ENCODE measurements around the gene PROM1. TPM values are rescaled to one million over a fixed set of nuclear protein-coding genes. Genes with fewer than 3 reads are reported as not detected.

PROM1 gene, protein sequence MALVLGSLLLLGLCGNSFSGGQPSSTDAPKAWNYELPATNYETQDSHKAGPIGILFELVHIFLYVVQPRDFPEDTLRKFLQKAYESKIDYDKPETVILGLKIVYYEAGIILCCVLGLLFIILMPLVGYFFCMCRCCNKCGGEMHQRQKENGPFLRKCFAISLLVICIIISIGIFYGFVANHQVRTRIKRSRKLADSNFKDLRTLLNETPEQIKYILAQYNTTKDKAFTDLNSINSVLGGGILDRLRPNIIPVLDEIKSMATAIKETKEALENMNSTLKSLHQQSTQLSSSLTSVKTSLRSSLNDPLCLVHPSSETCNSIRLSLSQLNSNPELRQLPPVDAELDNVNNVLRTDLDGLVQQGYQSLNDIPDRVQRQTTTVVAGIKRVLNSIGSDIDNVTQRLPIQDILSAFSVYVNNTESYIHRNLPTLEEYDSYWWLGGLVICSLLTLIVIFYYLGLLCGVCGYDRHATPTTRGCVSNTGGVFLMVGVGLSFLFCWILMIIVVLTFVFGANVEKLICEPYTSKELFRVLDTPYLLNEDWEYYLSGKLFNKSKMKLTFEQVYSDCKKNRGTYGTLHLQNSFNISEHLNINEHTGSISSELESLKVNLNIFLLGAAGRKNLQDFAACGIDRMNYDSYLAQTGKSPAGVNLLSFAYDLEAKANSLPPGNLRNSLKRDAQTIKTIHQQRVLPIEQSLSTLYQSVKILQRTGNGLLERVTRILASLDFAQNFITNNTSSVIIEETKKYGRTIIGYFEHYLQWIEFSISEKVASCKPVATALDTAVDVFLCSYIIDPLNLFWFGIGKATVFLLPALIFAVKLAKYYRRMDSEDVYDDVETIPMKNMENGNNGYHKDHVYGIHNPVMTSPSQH
- total RNA-seq, result 40.8 TPM

DNA sequence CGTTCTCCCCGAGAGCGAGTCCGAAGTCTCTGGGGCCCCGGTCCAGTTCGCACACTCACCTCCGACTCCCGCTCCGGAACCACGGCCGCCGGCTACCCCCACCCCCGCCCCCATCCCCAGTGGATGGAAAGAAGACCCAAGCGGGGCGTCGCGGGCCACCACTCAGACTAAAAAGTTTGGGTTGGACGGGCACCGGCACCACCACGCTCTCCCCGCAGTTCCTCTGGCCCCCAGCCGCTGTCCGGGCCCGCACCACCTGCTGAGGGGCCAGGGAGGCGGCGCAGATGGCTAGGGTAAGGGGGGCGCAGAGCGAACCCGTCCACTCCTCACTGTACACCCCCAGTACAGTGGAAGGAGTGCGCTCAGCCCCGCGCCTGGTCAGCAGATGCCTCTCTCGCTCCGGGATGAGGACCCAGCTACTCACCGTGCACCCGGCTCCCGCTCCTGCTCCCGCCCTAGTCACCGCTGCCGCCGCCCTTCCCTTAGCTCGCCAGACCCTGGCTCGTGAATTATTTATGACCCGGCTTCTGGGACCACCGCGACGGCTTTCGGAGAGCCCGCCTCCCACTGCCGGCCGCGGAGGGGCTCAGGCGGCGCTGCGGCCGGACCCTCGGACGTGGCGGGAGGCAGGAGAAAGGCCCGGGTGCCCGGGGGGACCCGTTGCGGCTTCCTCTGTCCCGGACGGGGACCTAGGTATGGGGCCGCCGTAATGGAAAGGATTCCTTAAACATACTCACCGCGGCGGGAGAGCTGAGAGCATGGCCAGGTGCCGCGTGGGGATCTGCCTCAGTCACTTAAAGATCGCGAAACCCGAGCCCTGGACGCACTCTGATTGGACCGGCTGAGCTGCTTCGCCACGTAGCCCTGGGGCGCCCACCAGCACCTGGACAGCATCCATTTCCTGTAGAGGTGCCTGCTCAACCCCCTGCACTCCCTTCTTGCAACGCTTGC lies at the start of gene PROM1:
PROM1 (minus strand) TSS at position 783 of the 951 bp plus-strand sequence. CDS start 8,117 bp downstream, outside the sequence.
- DNase-seq (ENCODE audit: low spot score), result peak; percentile 23

GRCh38 chr4:16133406-16133805 lies 49.6 kb upstream of the PROM1 start:
- DNase-seq (ENCODE audit: low spot score), result no peak

- DNase-seq (ENCODE audit: low spot score), result no peak
Measured at GRCh38 chr4:16131293-16131692, 47.5 kb upstream of the PROM1 start.

GRCh38 chr4:16129336-16129735 lies 45.5 kb upstream of the PROM1 start:
- DNase-seq (ENCODE audit: low spot score), result no peak

- DNase-seq (ENCODE audit: low spot score), result no peak
Measured at GRCh38 chr4:16126714-16127113, 42.9 kb upstream of the PROM1 start.

DNA sequence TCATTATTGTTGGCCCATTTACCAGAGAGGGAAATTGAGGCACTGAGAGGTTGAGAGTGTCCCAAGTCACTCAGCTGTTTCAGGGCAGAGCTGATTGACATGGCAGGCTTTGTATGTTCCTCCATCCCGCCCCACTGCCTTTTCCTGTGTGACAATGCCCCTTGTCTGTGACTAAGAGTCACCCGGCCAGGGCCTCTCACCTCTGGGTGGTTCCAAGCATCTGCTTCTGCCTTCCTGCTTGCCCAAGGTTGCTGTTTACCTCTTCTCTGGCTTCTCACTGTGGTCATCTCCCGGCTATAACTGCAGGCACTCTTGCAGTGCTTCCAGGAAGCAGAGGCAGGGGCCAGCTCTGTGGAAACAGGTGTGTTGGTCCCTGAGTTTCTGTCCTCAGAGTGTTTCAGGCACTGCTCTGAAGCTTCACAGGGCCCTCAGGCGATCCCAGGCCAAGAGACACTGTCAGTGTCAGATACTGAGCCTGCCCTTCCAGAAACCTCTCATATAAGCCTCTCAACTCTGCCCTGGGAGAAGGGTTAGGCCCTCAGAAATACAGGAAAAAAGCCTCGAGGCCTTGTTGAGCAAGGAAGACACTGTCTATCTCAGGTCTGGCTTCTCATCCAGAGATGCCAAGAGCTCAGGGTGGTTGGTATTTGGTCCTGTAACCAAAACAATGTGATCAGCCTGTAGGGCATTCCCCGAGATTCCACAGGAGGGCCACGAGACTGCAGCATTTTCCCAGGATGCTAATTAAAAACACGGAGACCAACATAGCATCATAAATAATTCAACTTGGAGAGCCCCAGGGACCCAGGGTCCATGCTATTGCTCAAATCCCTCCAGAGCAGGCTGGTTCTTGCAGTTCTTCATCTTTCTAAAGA lies 42.0 kb upstream of the PROM1 start:
- DNase-seq (ENCODE audit: low spot score), result no peak

DNA sequence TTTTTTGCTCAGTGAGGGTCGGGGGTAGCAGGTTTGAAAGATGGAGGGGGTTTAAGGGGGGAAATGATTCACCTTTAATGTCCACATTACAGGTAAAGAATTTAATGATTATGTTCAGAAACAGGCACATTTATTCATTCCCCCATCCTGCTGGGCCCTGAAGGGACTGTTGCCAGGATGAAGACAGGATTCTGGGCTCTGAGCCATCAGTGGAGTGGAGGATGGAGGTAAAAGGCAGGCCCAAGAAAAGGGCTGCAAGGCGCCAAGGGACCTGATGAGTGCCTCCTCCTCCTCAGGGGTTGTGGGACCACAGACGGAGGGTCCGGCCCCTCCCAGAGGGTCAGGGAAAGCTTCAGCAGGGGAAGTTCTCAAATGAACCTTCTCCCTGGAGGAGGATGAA lies 40.4 kb upstream of the PROM1 start:
- no peak for DNase-seq (ENCODE audit: low spot score)

- DNase-seq (ENCODE audit: low spot score), result no peak
Measured at GRCh38 chr4:16123356-16124084, 39.7 kb upstream of the PROM1 start.

GRCh38 chr4:16122784-16123183 lies 39.0 kb upstream of the PROM1 start:
- no peak for DNase-seq (ENCODE audit: low spot score)

- no peak for DNase-seq (ENCODE audit: low spot score)
Measured at GRCh38 chr4:16122308-16122711, 38.5 kb upstream of the PROM1 start.

GRCh38 chr4:16120720-16121119 lies 36.9 kb upstream of the PROM1 start:
- DNase-seq (ENCODE audit: low spot score), result no peak

DNA sequence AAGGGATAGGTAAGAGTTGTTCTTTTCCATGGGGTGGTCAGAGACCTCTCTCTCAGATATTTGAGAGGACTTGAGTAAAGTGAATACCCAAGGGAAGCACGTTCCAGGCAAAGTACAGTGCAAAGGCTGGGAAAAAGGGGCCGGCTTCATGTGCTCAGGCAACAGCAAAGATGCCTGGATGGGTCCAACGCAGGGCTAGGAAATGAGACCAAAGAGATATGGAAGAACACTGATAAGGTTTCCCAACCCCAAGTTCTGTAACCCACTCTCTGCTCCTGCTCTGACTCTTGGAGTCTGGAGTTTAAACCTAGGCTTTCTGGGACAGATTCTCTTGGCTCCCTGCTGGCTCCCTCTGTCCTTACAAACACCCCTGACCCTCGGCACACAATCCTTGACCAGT lies 36.2 kb upstream of the PROM1 start:
- DNase-seq (ENCODE audit: low spot score), result no peak

GRCh38 chr4:16118090-16118489 lies 34.3 kb upstream of the PROM1 start:
- DNase-seq (ENCODE audit: low spot score), result no peak

- DNase-seq (ENCODE audit: low spot score), result no peak
Measured at GRCh38 chr4:16117164-16117563, 33.3 kb upstream of the PROM1 start.

DNA sequence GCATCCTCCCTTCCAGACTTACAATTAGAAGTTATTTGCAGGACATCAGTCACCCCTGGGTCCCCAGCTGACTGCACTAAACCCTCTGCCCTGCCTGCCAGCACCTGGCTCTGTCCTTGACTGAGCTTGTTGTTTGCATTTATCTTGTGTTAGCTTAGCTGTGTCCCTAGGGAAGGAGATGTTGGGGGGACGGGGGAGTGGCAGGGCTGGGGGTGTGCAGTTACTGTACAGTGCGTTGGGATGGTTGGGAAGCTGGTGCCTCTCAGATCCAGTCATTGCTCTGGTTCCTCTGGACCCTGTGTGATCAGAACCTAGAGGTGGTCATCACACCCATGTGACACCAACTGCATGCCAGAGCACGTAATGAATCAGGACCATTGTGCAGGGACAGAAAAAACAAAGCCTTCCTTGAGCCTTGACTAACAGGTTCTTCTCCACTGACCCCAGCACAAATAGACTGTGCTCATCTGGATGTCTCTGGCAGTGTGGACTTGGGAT lies 32.7 kb upstream of the PROM1 start:
- DNase-seq (ENCODE audit: low spot score), result no peak

DNA sequence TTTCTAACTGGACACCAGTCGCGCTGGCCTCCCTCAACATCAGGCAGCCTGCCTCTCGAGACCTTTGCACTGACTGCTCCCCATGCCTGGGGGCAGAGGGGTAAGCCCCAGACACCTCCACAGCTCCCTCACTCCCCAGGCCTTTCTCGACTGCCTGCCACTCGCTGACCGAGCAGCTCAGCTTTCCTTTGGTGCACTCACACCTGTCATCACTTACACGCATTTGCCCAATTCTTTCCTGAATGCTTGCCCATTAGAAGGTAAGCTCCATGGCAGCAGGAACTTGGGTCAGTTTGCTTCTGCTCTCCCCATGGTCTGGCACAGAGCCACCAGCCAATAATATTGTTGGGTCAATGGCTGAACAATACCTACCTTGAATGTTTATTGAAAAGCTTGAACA lies 32.2 kb upstream of the PROM1 start:
- DNase-seq (ENCODE audit: low spot score), result no peak

- no peak for DNase-seq (ENCODE audit: low spot score)
Measured at GRCh38 chr4:16114546-16114945, 30.7 kb upstream of the PROM1 start.

- no peak for DNase-seq (ENCODE audit: low spot score)
Measured at GRCh38 chr4:16113741-16114140, 29.9 kb upstream of the PROM1 start.

GRCh38 chr4:16111533-16111932 lies 27.7 kb upstream of the PROM1 start:
- DNase-seq (ENCODE audit: low spot score), result no peak
